SK-N-SH treated with all-trans-retinoic acid at 6 μM for 48 hours (cell line): Measurements from ENCODE around the gene TRIM33.
"Not testable (repeated sequence)": the region's sequence is repeated elsewhere in the genome, so short reads cannot be mapped to it uniquely, and the experiment has no call there.

ENCODE experiments used
- ATAC-seq: fragments of 200-7000 bp; cut with Tn5 transposase; 3 replicates; pipeline ENCODE4 v1.9.1; 2020; ENCODE audit warnings: mild to moderate bottlenecking, moderate library complexity
- ARNTL ChIP-seq: fragments of 450-650 bp; formaldehyde crosslinking; IDR thresholded peaks from 2 replicates; pipeline ENCODE4 v1.5.0; 2020; ENCODE audit warnings: low read depth, mild to moderate bottlenecking, moderate library complexity, borderline replicate concordance
- CREB5 ChIP-seq: fragments of 250-450 bp; sonication (Bioruptor Pico); IDR thresholded peaks from 2 replicates; pipeline ENCODE4 v1.5.1; 2020; ENCODE audit warnings: low read depth, mild to moderate bottlenecking, moderate library complexity
- CSDC2 ChIP-seq: fragments of 250-450 bp; sonication (Bioruptor Pico); IDR thresholded peaks from 2 replicates; pipeline ENCODE4 v1.5.0; 2020; ENCODE audit warnings: mild to moderate bottlenecking, moderate library complexity
- CSRNP3 ChIP-seq: fragments of 250-450 bp; sonication (Bioruptor Pico); IDR thresholded peaks from 2 replicates; pipeline ENCODE4 v1.5.1; 2021; ENCODE audit warnings: mild to moderate bottlenecking, moderate library complexity
- ESRRG ChIP-seq: fragments of 250-450 bp; sonication (Bioruptor Pico); IDR thresholded peaks from 2 replicates; pipeline ENCODE4 v1.6.1; 2021; ENCODE audit warnings: mild to moderate bottlenecking
- GLIS3 ChIP-seq: fragments of 250-450 bp; sonication (Bioruptor Pico); IDR thresholded peaks from 2 replicates; pipeline ENCODE4 v1.5.0; 2020; ENCODE audit warnings: mild to moderate bottlenecking, moderate library complexity
- OSR1 ChIP-seq: fragments of 250-450 bp; sonication (Bioruptor Pico); IDR thresholded peaks from 2 replicates; pipeline ENCODE4 v1.8.0; 2022; ENCODE audit warnings: moderate library complexity, mild to moderate bottlenecking, inconsistent platforms
- POU6F1 ChIP-seq: fragments of 250-450 bp; sonication (Bioruptor Pico); IDR thresholded peaks from 2 replicates; pipeline ENCODE4 v1.8.0; 2021; ENCODE audit warnings: low read depth, mild to moderate bottlenecking, moderate library complexity, borderline replicate concordance
- PPARA ChIP-seq: fragments of 250-450 bp; sonication (Bioruptor Pico); IDR thresholded peaks from 2 replicates; pipeline ENCODE4 v1.5.0; 2020; ENCODE audit warnings: mild to moderate bottlenecking, borderline replicate concordance
- RARB ChIP-seq: fragments of 250-450 bp; sonication (Bioruptor Pico); IDR thresholded peaks from 2 replicates; pipeline ENCODE4 v1.8.0; 2021; ENCODE audit warnings: mild to moderate bottlenecking, moderate library complexity
- SNAI2 ChIP-seq: fragments of 250-450 bp; sonication (Bioruptor Pico); IDR thresholded peaks from 2 replicates; pipeline ENCODE4 v1.5.0; 2020; ENCODE audit warnings: mild to moderate bottlenecking, moderate library complexity
- TCF4 ChIP-seq: fragments of 250-450 bp; sonication (Bioruptor Pico); IDR thresholded peaks from 2 replicates; pipeline ENCODE4 v1.8.0; 2021; ENCODE audit warnings: mild to moderate bottlenecking, moderate library complexity, borderline replicate concordance
- TOX ChIP-seq: fragments of 250-450 bp; sonication (Bioruptor Pico); IDR thresholded peaks from 2 replicates; pipeline ENCODE4 v1.8.0; 2021; ENCODE audit warnings: mild to moderate bottlenecking, moderate library complexity, borderline replicate concordance
- TSHZ2 ChIP-seq: fragments of 250-450 bp; sonication (Bioruptor Pico); IDR thresholded peaks from 2 replicates; pipeline ENCODE4 v1.5.0; 2020; ENCODE audit warnings: mild to moderate bottlenecking, moderate library complexity
- ZC3H10 ChIP-seq: fragments of 250-450 bp; sonication (Bioruptor Pico); IDR thresholded peaks from 2 replicates; pipeline ENCODE4 v1.5.1; 2021; ENCODE audit warnings: mild to moderate bottlenecking, moderate library complexity
- ZFP3 ChIP-seq: fragments of 250-450 bp; sonication (Bioruptor Pico); IDR thresholded peaks from 2 replicates; pipeline ENCODE4 v1.5.0; 2020; ENCODE audit warnings: mild to moderate bottlenecking, moderate library complexity
- ZFP30 ChIP-seq: fragments of 450-650 bp; formaldehyde crosslinking; IDR thresholded peaks from 2 replicates; pipeline ENCODE4 v1.5.0; 2022; ENCODE audit warnings: mild to moderate bottlenecking, moderate library complexity
- ZNF565 ChIP-seq: fragments of 450-650 bp; formaldehyde crosslinking; conservative IDR thresholded peaks from 2 replicates; pipeline ENCODE4 v1.5.0; 2020; ENCODE audit warnings: low read depth, mild to moderate bottlenecking, moderate library complexity
- ZNF70 ChIP-seq: fragments of 450-650 bp; formaldehyde crosslinking; IDR thresholded peaks from 2 replicates; pipeline ENCODE4 v1.5.0; 2020; ENCODE audit warnings: mild to moderate bottlenecking, moderate library complexity
- TF ChIP-seq, protein P1 (sequence below): fragments of 250-450 bp; sonication (Bioruptor Pico); IDR thresholded peaks from 2 replicates; pipeline ENCODE4 v1.8.0; 2020; ENCODE audit warnings: mild to moderate bottlenecking, moderate library complexity, borderline replicate concordance

TRIM33 gene

GRCh38 chr1:114368560-114369255 is 142.3 kb downstream of the TRIM33 start:
- TF ChIP-seq TCF4 (CRISPR knock-in tag) (no peak), ZFP30 (CRISPR knock-in tag) (no peak), ZFP3 (no peak), ARNTL (CRISPR knock-in tag) (no peak), ZC3H10 (CRISPR knock-in tag) (no peak), SNAI2 (no peak), CSRNP3 (CRISPR knock-in tag) (no peak), CREB5 (CRISPR knock-in tag) (no peak), ZNF565 (CRISPR knock-in tag) (no peak), PPARA (CRISPR knock-in tag) (no peak), TOX (CRISPR knock-in tag) (no peak), RARB (CRISPR knock-in tag) (no peak), OSR1 (no peak), POU6F1 (CRISPR knock-in tag) (no peak), CSDC2 (CRISPR knock-in tag) (no peak), TSHZ2 (CRISPR knock-in tag) (no peak), ZNF70 (CRISPR knock-in tag) (no peak), GLIS3 (CRISPR knock-in tag) (no peak)
- TF ChIP-seq, protein P1, sequence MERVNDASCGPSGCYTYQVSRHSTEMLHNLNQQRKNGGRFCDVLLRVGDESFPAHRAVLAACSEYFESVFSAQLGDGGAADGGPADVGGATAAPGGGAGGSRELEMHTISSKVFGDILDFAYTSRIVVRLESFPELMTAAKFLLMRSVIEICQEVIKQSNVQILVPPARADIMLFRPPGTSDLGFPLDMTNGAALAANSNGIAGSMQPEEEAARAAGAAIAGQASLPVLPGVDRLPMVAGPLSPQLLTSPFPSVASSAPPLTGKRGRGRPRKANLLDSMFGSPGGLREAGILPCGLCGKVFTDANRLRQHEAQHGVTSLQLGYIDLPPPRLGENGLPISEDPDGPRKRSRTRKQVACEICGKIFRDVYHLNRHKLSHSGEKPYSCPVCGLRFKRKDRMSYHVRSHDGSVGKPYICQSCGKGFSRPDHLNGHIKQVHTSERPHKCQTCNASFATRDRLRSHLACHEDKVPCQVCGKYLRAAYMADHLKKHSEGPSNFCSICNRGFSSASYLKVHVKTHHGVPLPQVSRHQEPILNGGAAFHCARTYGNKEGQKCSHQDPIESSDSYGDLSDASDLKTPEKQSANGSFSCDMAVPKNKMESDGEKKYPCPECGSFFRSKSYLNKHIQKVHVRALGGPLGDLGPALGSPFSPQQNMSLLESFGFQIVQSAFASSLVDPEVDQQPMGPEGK (CRISPR knock-in tag) = no peak
- no peak for ATAC-seq

DNA sequence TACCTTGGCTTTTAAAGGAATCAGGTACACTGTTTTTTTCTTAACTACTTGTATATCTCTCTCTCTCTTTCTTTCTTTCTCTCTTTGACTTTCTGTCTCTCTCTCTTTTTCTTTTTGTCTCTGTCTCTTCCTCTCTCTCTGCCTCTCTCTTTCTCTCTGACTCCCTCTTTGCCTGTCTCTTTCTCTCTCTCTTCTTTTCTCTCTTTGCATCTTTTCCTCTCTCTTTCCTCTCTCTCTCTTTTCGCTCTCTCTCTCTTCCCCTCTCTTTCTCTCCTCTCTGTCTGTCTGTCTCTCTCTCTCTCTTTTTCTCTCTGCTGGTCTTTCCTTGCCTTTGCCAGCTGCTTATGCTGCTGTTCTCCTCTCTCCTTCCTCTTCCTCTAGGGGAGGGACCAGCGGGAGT is 143.2 kb downstream of the TRIM33 start:
- TF ChIP-seq TSHZ2 (CRISPR knock-in tag) = no peak
- no peak for TF ChIP-seq ESRRG (CRISPR knock-in tag)
- no peak for TF ChIP-seq ARNTL (CRISPR knock-in tag)
- TF ChIP-seq TCF4 (CRISPR knock-in tag) = no peak

GRCh38 chr1:114363230-114363629 is 147.8 kb downstream of the TRIM33 start:
- ATAC-seq = not testable (repeated sequence)

More for the DNA sequence above, 143.2 kb downstream of the TRIM33 start:
- no peak for ATAC-seq
